ENCODE measurements around the gene HBA1.

DNA sequence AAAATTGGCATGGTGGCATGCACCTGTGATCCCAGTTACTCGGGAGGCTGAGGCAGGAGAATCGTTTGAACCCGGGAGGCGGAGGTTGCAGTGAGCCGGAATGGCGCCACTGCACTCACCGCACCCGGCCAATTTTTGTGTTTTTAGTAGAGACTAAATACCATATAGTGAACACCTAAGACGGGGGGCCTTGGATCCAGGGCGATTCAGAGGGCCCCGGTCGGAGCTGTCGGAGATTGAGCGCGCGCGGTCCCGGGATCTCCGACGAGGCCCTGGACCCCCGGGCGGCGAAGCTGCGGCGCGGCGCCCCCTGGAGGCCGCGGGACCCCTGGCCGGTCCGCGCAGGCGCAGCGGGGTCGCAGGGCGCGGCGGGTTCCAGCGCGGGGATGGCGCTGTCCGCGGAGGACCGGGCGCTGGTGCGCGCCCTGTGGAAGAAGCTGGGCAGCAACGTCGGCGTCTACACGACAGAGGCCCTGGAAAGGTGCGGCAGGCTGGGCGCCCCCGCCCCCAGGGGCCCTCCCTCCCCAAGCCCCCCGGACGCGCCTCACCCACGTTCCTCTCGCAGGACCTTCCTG lies 3.7 kb downstream of the HBA1 start, which contains the start of gene HBQ1:
- TF ChIP-seq, protein P1, sequence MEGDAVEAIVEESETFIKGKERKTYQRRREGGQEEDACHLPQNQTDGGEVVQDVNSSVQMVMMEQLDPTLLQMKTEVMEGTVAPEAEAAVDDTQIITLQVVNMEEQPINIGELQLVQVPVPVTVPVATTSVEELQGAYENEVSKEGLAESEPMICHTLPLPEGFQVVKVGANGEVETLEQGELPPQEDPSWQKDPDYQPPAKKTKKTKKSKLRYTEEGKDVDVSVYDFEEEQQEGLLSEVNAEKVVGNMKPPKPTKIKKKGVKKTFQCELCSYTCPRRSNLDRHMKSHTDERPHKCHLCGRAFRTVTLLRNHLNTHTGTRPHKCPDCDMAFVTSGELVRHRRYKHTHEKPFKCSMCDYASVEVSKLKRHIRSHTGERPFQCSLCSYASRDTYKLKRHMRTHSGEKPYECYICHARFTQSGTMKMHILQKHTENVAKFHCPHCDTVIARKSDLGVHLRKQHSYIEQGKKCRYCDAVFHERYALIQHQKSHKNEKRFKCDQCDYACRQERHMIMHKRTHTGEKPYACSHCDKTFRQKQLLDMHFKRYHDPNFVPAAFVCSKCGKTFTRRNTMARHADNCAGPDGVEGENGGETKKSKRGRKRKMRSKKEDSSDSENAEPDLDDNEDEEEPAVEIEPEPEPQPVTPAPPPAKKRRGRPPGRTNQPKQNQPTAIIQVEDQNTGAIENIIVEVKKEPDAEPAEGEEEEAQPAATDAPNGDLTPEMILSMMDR (conservative IDR thresholded peaks at IDR 0.05; ENCODE audit: low read length), result no peak
- no peak for TF ChIP-seq EZH2phosphoT487 (IDR thresholded peaks at IDR 0.05; ENCODE audit: borderline replicate concordance)

All from Loucy (cell line).